GM10248 (cell line): ENCODE results near the gene ODC1.

Source experiments
- CTCF ChIA-PET: fragments of 300-600 bp; sonication (Branson Sonifier 250); formaldehyde crosslinking; extraction: SDS; loops from one replicate; lab custom pipeline; 2021; ENCODE audit warnings: antibody characterized with exemption; lab: Yijun Ruan, JAX
- POLR2A ChIA-PET: fragments of 350-650 bp; sonication (Branson Sonifier 250); formaldehyde crosslinking; extraction: SDS; loops from one replicate; lab custom pipeline; 2020; ENCODE audit warnings: antibody characterized with exemption; lab: Yijun Ruan, JAX
- DNase-seq: peaks from one replicate; pipeline ENCODE4 v3.0.0; 2012; ENCODE audit errors: extremely low spot score
- CTCF ChIP-seq: IDR thresholded peaks from 2 replicates; pipeline ENCODE4 v1.5.1; 2012; ENCODE audit warnings: mild to moderate bottlenecking, low read depth; ENCODE audit errors: extremely low read depth, missing control alignments, control extremely low read depth

ODC1 gene

GRCh38 chr2:10441948-10442347 lies 6.2 kb downstream of the ODC1 start:
- ChIA-PET POLR2A (no interaction called here), CTCF (interaction anchor here (0.6 to 6.2 kb wide), 2 partner anchors 33 to 369 kb away, joined by 3 to 28 read pairs; no protein-coding TSS in a partner anchor)
- no peak for DNase-seq
- TF ChIP-seq CTCF: no peak

- no peak for TF ChIP-seq CTCF
- ChIA-PET POLR2A (no interaction called here), CTCF (interaction anchor here (1.2 to 10.7 kb wide), 3 partner anchors 32 to 368 kb away, joined by 4 to 168 read pairs (median 6); no protein-coding TSS in a partner anchor)
- no peak for DNase-seq
Observed at GRCh38 chr2:10440736-10441135, 7.4 kb downstream of the ODC1 start.

- POLR2A ChIA-PET: interaction anchor here (3.0 kb wide), 1 partner anchor 8 kb away, joined by 22 read pairs; the partner anchor contains the start of gene ODC1
- CTCF ChIA-PET: interaction anchor here (1.0 to 10.7 kb wide), 6 partner anchors 31 to 640 kb away, joined by 3 to 168 read pairs (median 6); no protein-coding TSS in a partner anchor
- DNase-seq: no peak
- TF ChIP-seq CTCF: no peak
Observed at GRCh38 chr2:10439971-10440370, 8.2 kb downstream of the ODC1 start.

GRCh38 chr2:10439185-10439879 lies 8.8 kb downstream of the ODC1 start:
- ChIA-PET POLR2A (interaction anchor here (0.6 to 3.0 kb wide), 3 partner anchors 9 to 834 kb away, joined by 3 to 22 read pairs (median 4); partner anchors contain the start of gene ODC1), CTCF (interaction anchor here (0.9 to 10.7 kb wide), 7 partner anchors 22 to 639 kb away, joined by 3 to 168 read pairs (median 6); no protein-coding TSS in a partner anchor)
- TF ChIP-seq CTCF: no peak
- no peak for DNase-seq

GRCh38 chr2:10438688-10439087 lies 9.4 kb downstream of the ODC1 start:
- CTCF ChIA-PET: interaction anchor here (0.9 to 10.7 kb wide), 9 partner anchors 22 to 638 kb away, joined by 3 to 194 read pairs (median 6); no protein-coding TSS in a partner anchor
- TF ChIP-seq CTCF: no peak
- DNase-seq: no peak
- POLR2A ChIA-PET: interaction anchor here (0.6 to 3.0 kb wide), 2 partner anchors 9 to 834 kb away, joined by 4 to 22 read pairs; partner anchors contain the start of gene ODC1

- no peak for DNase-seq
- ChIA-PET CTCF (interaction anchor here (1.0 to 10.7 kb wide), 5 partner anchors 29 to 366 kb away, joined by 4 to 194 read pairs (median 13); no protein-coding TSS in a partner anchor), POLR2A (interaction anchor here (0.5 to 3.0 kb wide), 3 partner anchors 10 to 299 kb away, joined by 3 to 22 read pairs (median 3); partner anchors contain the start of gene ODC1)
- TF ChIP-seq CTCF: no peak
Observed at GRCh38 chr2:10437806-10438205, 10.3 kb downstream of the ODC1 start.
